Ascending aorta (tissue), 2 donors: ENCODE data around the gene NHS. TPM values are rescaled to one million over a fixed set of nuclear protein-coding genes. Genes with fewer than 3 reads are reported as not detected.

Experiments used
- DNase-seq, 2 donors: peaks; one replicate each; pipeline ENCODE4 v3.0.0-alpha.2; 2019; ENCODE audit warnings: low spot score in 2 of 2
- H3K27ac ChIP-seq, 2 donors: fragments of 200-600 bp; sonication (generic); one replicate each; pipeline ENCODE4 v1.5.1; 2016 to 2017; ENCODE audit warnings: mild to moderate bottlenecking in 1 of 2
- H3K27me3 ChIP-seq: fragments of 200-600 bp; sonication (generic); one replicate; pipeline ENCODE4 v1.5.1; 2017
- H3K36me3 ChIP-seq, 2 donors: fragments of 200-600 bp; sonication (generic); one replicate each; pipeline ENCODE4 v1.5.1; 2016
- H3K4me1 ChIP-seq, 2 donors: fragments of 200-600 bp; sonication (generic); one replicate each; pipeline ENCODE4 v1.5.1; 2016 to 2017; ENCODE audit warnings: mild to moderate bottlenecking in 1 of 2
- H3K4me3 ChIP-seq, 2 donors: fragments of 200-600 bp; sonication (generic); one replicate each; pipeline ENCODE4 v1.5.1; 2016 to 2017; ENCODE audit warnings: mild to moderate bottlenecking in 1 of 2
- H3K9me3 ChIP-seq, 2 donors: fragments of 200-600 bp; sonication (generic); one replicate each; pipeline ENCODE4 v1.5.1; 2016
- intact Hi-C: fragments of 100-400 bp; cut with DNase I; formaldehyde crosslinking; loops from one replicate; pipeline ENCODE4 v1.15.1; 2023
- total RNA-seq: library from RNA; depleted of rRNA; stranded (reverse); fragments of >200 nt; gene quantifications from one replicate; pipeline ENCODE4 v1.1.0, GENCODE V29; 2016
- TF ChIP-seq, protein P1 (sequence below), 3 experiments: fragments of 200-600 bp in 2 of 3; fragments of 450-650 bp in 1 of 3; sonication (generic) in 2 of 3; IDR thresholded peaks; one replicate each; pipeline ENCODE4 v1.5.1; 2016 to 2019; ENCODE audit warnings: antibody characterized with exemption in 3 of 3, mild to moderate bottlenecking in 1 of 3, moderate library complexity in 1 of 3

The NHS gene
- total RNA-seq, 1 donor from 2014 or later = 8.8 TPM

DNA sequence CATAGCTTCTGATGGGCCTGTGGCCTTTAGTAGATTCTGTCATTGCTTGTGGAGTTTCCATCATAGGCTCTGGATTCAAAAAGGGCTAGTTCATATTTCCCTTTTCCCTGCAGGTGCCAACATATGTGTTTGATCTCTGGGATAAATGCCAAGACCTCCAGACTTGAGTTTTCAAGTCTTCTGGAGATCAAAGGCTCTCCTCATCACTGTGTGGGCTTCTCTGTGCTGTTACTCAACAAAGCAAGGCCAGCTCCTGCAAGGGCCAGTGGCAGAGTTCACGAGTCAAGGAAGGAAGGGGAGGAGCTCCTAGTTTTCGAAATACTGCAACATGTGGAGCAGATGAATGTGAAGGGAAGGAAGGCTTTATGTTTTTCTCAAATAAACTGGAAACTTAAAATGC, 299.6 kb downstream of the NHS start:
- no peak overlapping the region for H3K27ac ChIP-seq
- no peaks in the 10 kb centered on the region for H3K36me3 ChIP-seq
- no peaks in the 10 kb centered on the region for H3K9me3 ChIP-seq
- H3K4me3 ChIP-seq = no peak overlapping the region
- TF ChIP-seq, protein P1, sequence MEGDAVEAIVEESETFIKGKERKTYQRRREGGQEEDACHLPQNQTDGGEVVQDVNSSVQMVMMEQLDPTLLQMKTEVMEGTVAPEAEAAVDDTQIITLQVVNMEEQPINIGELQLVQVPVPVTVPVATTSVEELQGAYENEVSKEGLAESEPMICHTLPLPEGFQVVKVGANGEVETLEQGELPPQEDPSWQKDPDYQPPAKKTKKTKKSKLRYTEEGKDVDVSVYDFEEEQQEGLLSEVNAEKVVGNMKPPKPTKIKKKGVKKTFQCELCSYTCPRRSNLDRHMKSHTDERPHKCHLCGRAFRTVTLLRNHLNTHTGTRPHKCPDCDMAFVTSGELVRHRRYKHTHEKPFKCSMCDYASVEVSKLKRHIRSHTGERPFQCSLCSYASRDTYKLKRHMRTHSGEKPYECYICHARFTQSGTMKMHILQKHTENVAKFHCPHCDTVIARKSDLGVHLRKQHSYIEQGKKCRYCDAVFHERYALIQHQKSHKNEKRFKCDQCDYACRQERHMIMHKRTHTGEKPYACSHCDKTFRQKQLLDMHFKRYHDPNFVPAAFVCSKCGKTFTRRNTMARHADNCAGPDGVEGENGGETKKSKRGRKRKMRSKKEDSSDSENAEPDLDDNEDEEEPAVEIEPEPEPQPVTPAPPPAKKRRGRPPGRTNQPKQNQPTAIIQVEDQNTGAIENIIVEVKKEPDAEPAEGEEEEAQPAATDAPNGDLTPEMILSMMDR (IDR thresholded peaks at IDR 0.05) = no peak
- H3K4me1 ChIP-seq = no peaks in the 10 kb centered on the region
- intact Hi-C loops = no loop called here
- no peak for DNase-seq
- H3K27me3 ChIP-seq = no peaks in the 10 kb centered on the region

DNA sequence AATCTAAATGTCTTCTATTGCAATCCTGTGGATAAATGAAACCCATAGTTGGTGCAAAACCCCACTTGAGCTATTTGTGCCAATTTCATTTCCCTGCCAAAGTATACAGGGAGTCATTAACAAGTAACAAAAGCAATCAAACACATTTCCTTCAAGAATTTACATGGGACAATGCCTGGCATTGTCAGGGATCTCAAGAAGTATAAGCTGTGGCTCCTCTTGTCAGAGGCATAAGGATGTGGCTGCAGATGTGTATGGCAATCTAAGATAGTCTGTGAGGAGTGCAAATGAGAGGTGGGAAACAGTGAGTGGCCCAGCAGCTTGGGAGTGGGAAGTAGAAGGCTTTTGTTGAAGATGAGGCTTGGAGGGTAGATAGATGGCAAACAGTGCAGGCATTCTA, 304.3 kb downstream of the NHS start:
- no peak for DNase-seq
- intact Hi-C loops = no loop called here

DNA sequence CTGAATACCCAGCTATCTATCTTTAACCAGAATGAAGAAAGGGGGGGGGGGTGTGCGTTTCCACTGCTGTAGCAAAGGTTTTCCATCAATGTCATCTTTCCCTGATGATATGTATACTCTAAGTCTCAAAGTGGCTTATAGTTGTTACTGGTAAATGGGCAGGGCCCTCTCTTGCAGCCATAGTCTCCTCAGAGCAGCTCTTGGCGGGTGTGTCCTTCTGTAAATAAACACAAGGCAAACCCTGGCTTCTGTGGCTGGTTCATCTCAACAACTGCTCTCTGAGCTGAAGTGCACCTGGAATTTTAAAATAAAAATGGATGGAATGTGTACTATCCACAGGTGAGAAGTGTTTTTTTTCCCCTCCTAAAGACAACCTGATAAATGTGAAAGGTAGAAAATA, 304.8 kb downstream of the NHS start:
- intact Hi-C loops = loop anchor here (10.0 kb wide), 1 partner anchor 55 kb away; no protein-coding TSS in a partner anchor

More for the DNA sequence above, 304.3 kb downstream of the NHS start:
- H3K4me1 ChIP-seq = no peaks in the 10 kb centered on the region
- no peak overlapping the region for H3K4me3 ChIP-seq
- no peak overlapping the region for H3K27ac ChIP-seq
- TF ChIP-seq, protein P1 (IDR thresholded peaks at IDR 0.05) = no peak
- no peaks in the 10 kb centered on the region for H3K9me3 ChIP-seq
- no peaks in the 10 kb centered on the region for H3K27me3 ChIP-seq
- no peaks in the 10 kb centered on the region for H3K36me3 ChIP-seq

DNA sequence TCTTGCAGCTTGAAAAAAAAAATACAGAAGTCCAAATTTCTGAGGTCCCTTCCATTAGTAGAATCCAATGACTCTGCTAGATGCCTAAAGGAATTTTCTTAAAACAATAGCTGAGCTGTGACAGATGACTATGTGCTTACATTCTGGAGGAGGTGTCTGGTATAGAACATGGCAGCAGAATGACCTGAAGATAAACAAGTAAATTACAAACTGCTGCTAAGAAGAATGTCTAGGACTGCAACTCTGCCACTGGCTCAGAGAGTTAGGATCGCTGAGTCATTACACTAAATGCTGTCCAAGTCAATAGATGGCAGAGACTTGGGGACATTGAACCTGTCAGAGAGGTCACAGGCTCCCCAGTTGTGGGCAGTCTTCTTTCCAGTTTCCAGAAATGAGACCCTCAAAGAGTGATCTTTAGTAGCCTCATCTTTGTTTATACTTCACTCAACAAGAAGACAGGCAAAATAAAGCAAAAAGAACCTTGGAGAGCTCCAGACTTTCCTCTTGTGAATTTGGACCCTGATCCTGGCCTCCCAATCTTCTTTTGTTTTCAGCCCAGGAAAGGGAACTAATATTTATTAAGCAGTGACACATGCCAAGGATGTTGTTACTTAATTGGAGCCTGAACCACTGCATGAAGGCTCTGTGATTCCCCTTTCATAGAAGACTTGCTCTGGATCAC, 305.9 kb downstream of the NHS start:
- intact Hi-C loops = loop anchor here (10.0 kb wide), 1 partner anchor 56 kb away; no protein-coding TSS in a partner anchor
- no peak for DNase-seq
- Histone ChIP-seq H3K36me3 (no peaks in the 10 kb centered on the region), H3K4me1 (no peaks in the 10 kb centered on the region), H3K9me3 (no peaks in the 10 kb centered on the region), H3K27me3 (no peaks in the 10 kb centered on the region), H3K27ac (no peak overlapping the region), H3K4me3 (no peak overlapping the region)
- TF ChIP-seq, protein P1 (IDR thresholded peaks at IDR 0.05) = no peak

More for the DNA sequence above, 304.8 kb downstream of the NHS start:
- Histone ChIP-seq H3K27me3 (no peaks in the 10 kb centered on the region), H3K27ac (no peak overlapping the region), H3K9me3 (no peaks in the 10 kb centered on the region), H3K4me3 (no peak overlapping the region), H3K36me3 (no peaks in the 10 kb centered on the region), H3K4me1 (no peaks in the 10 kb centered on the region)
- no peak for DNase-seq
- TF ChIP-seq, protein P1 (IDR thresholded peaks at IDR 0.05) = no peak

DNA sequence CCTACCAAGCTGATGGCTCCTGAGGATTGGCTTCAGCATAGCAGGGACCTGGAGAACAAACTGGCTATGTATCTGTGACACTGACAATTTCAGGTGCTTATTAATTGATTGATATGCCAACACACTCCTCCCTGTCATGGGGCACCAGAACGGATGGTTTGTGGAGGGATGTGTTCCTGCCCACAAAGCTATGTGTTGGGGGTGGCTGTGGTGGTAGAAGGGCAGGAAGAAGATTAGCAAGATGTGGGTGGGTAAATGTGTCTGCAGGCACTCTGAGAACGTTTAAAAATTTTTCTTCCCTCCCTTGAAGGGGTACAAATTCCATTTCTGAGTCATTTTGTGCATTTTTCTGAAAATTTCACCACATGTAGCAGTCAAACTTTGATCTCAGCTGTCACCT, 307.3 kb downstream of the NHS start:
- Histone ChIP-seq H3K36me3 (no peaks in the 10 kb centered on the region), H3K27me3 (no peaks in the 10 kb centered on the region), H3K4me1 (no peaks in the 10 kb centered on the region), H3K4me3 (no peak overlapping the region), H3K27ac (no peak overlapping the region), H3K9me3 (no peaks in the 10 kb centered on the region)
- TF ChIP-seq, protein P1 (IDR thresholded peaks at IDR 0.05) = no peak
- DNase-seq = no peak
- intact Hi-C loops = loop anchor here (10.0 kb wide), 1 partner anchor 57 kb away; no protein-coding TSS in a partner anchor
